ENCODE results near the gene CENPW.

CENPW gene

DNA sequence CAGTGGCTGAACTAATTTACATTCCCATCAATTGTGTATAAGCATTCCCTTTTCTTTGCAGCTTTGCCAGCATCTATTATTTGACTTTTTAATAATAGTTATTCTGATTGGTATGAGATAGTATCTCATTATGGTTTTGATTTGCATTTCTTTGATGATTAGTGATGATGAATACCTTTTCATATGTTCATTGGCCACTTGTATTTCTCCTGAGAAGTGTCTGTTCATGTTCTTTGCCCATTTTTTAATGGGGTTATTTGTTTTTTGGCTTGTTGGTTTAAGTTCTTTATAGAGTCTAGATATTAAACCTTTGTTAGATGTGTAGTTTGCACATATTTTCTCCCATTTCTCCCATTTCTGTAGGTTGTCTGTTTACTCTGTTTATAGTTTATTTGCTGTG is 16.6 kb downstream of the CENPW start:
- Histone ChIP-seq H3K27me3 (ENCODE audit: insufficient read depth, low read depth, severe bottlenecking) (no peaks in the 10 kb centered on the region), H3K9me3 (ENCODE audit: severe bottlenecking) (no peaks in the 10 kb centered on the region), H3K4me3 (ENCODE audit: low read depth, low read length) (no peak overlapping the region), H3K36me3 (no peaks in the 10 kb centered on the region), H3K27ac (no peak overlapping the region)
- no peak for DNase-seq
- TF ChIP-seq, protein P1, sequence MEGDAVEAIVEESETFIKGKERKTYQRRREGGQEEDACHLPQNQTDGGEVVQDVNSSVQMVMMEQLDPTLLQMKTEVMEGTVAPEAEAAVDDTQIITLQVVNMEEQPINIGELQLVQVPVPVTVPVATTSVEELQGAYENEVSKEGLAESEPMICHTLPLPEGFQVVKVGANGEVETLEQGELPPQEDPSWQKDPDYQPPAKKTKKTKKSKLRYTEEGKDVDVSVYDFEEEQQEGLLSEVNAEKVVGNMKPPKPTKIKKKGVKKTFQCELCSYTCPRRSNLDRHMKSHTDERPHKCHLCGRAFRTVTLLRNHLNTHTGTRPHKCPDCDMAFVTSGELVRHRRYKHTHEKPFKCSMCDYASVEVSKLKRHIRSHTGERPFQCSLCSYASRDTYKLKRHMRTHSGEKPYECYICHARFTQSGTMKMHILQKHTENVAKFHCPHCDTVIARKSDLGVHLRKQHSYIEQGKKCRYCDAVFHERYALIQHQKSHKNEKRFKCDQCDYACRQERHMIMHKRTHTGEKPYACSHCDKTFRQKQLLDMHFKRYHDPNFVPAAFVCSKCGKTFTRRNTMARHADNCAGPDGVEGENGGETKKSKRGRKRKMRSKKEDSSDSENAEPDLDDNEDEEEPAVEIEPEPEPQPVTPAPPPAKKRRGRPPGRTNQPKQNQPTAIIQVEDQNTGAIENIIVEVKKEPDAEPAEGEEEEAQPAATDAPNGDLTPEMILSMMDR (IDR thresholded peaks at IDR 0.05; ENCODE audit: low read depth, low read length), result no peak

DNA sequence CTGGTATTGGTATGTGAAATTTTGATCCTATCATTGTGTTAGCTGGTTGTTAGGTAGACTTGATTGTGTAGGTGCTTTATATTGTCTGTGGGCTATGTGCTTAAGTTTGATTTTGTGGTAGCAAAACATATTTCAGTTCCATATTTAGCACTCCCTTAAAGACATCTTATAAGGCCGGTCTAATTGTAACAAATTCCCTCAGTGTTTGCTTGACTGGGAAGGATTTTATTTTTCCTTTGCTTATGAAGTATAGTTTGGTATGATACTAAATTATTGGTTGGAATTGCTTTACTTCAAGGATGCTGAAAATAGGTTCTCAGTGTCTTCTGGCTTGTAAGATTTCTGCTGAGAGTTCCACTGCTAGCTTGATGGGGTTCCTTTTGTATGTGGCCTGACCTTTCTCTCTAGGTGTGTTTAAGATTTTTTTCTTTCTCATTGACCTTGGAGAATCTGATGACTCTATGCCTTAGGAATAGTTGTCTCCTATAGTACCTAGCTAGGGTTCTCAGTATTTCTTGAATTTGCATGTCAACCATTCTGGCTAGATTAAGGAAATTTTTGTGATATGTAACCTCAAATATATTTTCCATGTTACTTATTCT is 20.1 kb downstream of the CENPW start:
- TF ChIP-seq, protein P1 (IDR thresholded peaks at IDR 0.05; ENCODE audit: low read depth, low read length), result no peak
- H3K9me3 ChIP-seq (ENCODE audit: severe bottlenecking), result no peaks in the 10 kb centered on the region
- H3K4me3 ChIP-seq (ENCODE audit: low read depth, low read length), result no peak overlapping the region
- no peak overlapping the region for H3K27ac ChIP-seq
- no peak for DNase-seq
- H3K36me3 ChIP-seq, result no peaks in the 10 kb centered on the region
- H3K27me3 ChIP-seq (ENCODE audit: insufficient read depth, low read depth, severe bottlenecking), result no peaks in the 10 kb centered on the region

DNA sequence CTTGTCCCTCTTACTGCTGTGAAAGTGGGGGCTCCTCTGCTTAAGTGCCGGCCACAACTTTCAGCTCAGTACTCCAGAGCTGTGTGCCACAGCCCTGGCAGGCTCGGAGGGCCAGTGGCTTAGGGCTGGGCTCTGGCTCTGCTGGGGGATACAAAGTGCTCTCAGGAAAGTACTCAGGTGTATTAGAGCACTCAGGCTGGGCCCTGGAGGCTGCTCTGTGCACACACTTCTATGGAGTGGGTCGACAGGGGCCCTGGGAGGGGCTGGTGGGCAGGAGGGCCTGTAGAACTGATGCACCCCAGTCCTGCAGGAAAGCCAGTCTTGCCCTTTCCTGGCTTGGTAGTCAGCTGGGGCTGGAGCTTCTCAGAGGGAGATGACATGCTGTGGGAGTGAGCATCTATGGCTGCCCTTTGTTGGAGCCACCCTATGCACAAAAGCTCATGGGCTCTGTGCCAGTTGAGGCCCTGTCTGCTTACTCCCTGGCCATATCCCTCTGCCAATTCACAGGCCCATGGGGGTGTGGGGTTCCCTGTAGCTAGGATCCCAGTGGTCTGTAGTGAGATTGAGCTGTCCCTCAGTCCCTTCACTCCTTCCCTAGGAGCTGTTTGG is 22.0 kb downstream of the CENPW start:
- TF ChIP-seq, protein P1 (IDR thresholded peaks at IDR 0.05; ENCODE audit: low read depth, low read length), result no peak
- H3K27me3 ChIP-seq (ENCODE audit: insufficient read depth, low read depth, severe bottlenecking), result no peaks in the 10 kb centered on the region
- no peaks in the 10 kb centered on the region for H3K36me3 ChIP-seq
- DNase-seq, result no peak
- no peak overlapping the region for H3K27ac ChIP-seq
- no peaks in the 10 kb centered on the region for H3K9me3 ChIP-seq (ENCODE audit: severe bottlenecking)
- no peak overlapping the region for H3K4me3 ChIP-seq (ENCODE audit: low read depth, low read length)

DNA sequence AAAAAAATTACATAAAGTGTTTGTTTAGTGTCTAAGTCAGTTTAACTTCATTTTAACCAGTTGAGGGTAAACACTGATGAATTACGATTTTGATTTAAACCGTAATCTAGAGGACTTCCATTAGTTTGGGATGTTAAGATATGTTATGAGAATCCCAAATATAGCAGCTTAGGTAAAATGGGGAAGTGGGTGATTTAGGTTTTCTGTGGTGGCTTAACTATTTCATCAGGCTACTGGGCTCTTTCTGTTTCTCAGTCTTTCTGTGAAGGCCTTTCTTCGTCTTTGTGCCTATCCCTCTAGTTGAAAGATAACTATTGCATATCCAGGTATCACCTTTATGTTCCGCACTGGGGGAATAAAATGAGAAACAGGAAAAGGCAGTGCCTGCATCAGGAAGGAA is 27.9 kb downstream of the CENPW start:
- TF ChIP-seq, protein P1 (IDR thresholded peaks at IDR 0.05; ENCODE audit: low read depth, low read length), result no peak
- H3K27me3 ChIP-seq (ENCODE audit: insufficient read depth, low read depth, severe bottlenecking), result no peaks in the 10 kb centered on the region
- no peaks in the 10 kb centered on the region for H3K9me3 ChIP-seq (ENCODE audit: severe bottlenecking)
- H3K27ac ChIP-seq, result no peak overlapping the region
- DNase-seq, result no peak
- no peak overlapping the region for H3K4me3 ChIP-seq (ENCODE audit: low read depth, low read length)
- no peaks in the 10 kb centered on the region for H3K36me3 ChIP-seq

DNA sequence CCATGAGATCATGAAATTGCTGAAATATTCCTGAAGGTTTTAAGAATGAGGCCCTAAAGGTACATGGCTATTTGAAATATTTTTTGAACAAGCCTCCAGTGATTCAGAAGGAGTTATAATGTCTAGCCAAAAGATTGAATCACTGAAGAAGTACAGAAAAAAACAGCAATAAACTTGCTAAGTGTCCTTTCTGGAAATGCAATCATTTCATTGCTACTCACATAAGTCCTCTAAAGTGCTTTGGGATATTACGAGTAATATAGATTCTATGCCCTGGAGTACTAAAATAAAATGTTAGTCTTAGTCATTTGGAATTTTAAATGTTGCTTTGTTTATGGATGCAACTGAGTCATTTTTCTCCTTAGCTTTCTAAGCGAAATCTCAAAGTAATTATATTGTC is 32.7 kb downstream of the CENPW start:
- Histone ChIP-seq H3K27ac (no peak overlapping the region), H3K27me3 (ENCODE audit: insufficient read depth, low read depth, severe bottlenecking) (no peaks in the 10 kb centered on the region), H3K9me3 (ENCODE audit: severe bottlenecking) (no peaks in the 10 kb centered on the region), H3K36me3 (no peaks in the 10 kb centered on the region), H3K4me3 (ENCODE audit: low read depth, low read length) (no peak overlapping the region)
- no peak for DNase-seq
- TF ChIP-seq, protein P1 (IDR thresholded peaks at IDR 0.05; ENCODE audit: low read depth, low read length), result no peak

DNA sequence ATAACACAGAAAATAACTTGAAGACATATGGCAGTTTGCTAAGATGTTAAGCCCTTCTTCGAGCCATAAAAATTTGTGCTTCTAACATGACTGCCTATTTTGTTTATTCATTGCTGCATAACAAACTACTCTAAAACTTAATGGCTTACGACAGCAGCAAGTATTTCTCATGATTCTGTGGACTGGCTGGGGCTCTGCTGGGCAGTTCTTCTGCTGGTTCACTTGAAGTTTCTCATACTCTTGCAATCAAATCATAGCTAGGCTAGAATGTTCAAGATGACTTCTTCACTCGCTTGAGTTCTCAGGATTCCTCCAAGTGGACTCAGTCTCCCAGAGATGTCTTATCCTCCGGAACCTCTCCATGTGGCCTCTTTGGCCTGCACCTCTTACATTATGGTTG is 33.4 kb downstream of the CENPW start:
- H3K36me3 ChIP-seq, result no peaks in the 10 kb centered on the region
- TF ChIP-seq, protein P1 (IDR thresholded peaks at IDR 0.05; ENCODE audit: low read depth, low read length), result no peak
- DNase-seq, result no peak
- no peaks in the 10 kb centered on the region for H3K9me3 ChIP-seq (ENCODE audit: severe bottlenecking)
- H3K4me3 ChIP-seq (ENCODE audit: low read depth, low read length), result no peak overlapping the region
- no peak overlapping the region for H3K27ac ChIP-seq
- H3K27me3 ChIP-seq (ENCODE audit: insufficient read depth, low read depth, severe bottlenecking), result no peaks in the 10 kb centered on the region

Data from WERI-Rb-1 (cell line).